HG02588 (cell line): ENCODE results near the gene OR10G7.
"Not testable (repeated sequence)": the region's sequence is repeated elsewhere in the genome, so short reads cannot be mapped to it uniquely, and the experiment has no call there.

Experiments used
- ATAC-seq: cut with Tn5 transposase; IDR thresholded peaks from one replicate; pipeline ENCODE4 v1.9.1; 2021; ENCODE audit warnings: mild to moderate bottlenecking, moderate library complexity; ENCODE audit not compliant: unreplicated experiment

OR10G7 gene

DNA sequence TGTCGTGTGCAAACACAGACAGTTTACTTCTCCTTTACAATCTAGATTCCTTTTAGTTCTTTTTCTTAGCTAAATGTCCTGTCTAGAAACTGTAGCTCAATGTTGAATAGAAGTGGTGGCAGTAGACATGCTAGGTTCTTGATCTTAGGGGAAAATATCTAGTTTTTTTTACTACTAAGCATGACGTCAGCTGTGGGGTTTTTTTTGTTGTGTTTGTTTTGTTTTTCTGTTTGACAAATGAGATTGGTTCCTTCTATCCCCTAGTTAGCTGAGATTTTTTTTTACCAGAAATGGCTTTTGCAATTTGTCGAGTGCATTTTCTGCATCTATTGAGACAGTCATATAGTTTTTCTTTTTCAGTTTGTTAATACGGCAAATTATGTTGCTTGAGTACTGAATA lies 2.3 kb upstream of the OR10G7 start:
- no peak for ATAC-seq

DNA sequence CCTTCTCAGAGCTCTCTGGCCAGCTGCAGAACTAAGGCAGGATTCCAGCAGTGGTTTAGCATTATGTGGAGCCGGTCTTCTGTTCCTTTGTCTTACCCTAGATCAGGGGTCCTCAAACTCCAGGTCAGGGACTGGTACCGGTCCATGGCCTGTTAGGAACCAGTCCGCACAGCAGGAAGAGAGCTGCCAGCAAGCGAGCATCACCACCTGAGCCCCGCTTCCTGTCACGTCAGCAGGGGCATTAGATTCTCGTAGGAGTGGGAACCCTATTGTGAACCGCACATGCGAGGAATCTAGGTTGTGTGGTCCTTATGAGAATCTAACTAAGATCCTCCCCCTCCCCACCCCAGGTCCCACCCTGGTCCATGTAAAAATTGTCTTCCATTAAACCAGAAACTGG lies 1.6 kb downstream of the OR10G7 start:
- ATAC-seq, result no peak

DNA sequence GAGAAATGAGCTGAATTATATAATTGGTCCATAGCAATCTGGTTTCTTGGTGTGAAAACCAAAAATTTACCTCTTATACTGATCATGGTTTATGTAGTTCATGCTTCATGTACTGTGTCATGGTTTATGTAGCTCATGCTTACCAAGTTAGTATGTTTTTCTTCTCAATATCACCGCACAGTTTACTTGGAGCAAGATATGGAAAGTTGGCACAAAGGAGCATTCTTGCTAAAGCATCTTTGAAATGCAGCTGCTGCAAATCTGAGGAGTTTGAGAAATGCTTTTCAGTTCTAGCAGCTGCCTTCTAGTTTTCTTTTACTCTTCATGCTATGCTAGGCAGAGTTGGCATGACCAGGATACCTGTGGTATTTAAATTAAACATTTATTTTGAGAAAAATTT lies 4.5 kb downstream of the OR10G7 start:
- no peak for ATAC-seq

DNA sequence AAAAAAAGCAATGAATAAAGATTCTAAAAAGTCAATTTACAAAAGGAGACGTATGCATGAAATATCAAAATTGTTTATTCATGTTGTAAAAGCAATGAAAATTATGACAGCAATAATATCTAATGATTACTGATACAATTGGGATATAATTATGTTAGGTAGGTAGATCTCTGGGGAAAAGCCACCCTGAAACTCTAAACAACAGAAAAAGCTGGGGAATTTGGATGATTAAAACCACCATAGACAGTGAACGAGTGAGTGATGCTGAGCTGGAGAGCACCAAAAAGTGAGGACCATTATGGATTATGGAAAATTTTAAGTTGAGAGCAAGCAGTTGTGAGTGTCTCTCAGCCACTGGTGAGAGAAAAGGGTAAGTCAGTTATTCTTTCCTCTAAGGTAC lies 14.6 kb downstream of the OR10G7 start, which contains the start of gene OR10G8:
TSS of gene OR10G8 (plus strand) at position 301 of the 400 bp plus-strand sequence. CDS start 2,825 bp downstream, outside the sequence.
- ATAC-seq, result no peak

DNA sequence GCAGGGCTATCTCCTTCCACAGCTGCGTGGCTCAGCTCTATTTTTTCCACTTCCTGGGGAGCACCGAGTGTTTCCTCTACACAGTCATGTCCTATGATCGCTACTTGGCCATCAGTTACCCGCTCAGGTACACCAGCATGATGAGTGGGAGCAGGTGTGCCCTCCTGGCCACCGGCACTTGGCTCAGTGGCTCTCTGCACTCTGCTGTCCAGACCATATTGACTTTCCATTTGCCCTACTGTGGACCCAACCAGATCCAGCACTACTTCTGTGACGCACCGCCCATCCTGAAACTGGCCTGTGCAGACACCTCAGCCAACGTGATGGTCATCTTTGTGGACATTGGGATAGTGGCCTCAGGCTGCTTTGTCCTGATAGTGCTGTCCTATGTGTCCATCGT lies 25.3 kb downstream of the OR10G7 start:
- ATAC-seq, result not testable (repeated sequence)

DNA sequence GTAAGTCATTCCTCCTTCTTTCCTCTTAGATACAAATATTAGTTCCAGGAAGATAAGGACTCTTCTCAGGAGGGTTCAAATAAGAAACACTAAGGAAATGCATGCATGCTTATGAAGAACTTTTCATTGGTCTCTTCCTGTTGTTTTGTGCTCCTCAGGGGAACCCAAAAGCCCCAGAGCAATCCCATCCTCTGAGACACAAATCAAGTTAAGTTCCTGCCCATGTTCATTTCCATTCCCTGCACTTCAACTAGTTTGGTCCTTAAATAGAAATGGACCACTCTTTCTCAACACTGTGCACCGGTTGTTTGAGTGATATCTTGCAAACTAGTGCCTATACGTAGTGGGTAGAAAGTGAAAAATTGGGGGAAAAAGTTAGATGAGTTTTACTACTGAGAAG lies 28.4 kb downstream of the OR10G7 start, which contains the start of gene OR10G4:
TSS of gene OR10G4 (plus strand) at position 301 of the 400 bp plus-strand sequence. CDS start 2,578 bp downstream, outside the sequence.
- no peak for ATAC-seq

DNA sequence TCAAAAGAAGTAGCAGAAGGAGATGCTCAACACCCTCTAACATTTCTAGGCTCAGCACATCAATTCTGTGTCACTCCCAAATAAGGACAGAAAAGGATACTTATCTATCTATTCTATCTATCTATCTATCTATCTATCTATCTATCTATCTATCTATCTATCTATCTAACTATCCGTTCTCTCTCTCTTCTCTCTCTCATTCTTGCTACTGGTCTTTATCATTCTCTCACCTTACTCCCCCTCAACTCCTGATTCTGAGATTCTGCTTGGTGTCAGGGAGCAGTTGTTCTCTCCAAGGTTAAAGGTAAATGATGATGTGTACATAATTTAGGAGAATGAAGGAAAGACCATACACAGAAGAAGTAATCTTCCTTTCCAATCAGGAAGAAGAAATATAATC lies 46.0 kb downstream of the OR10G7 start, which contains the start of gene OR10G6:
TSS of gene OR10G6 (minus strand) at position 43 of the 400 bp plus-strand sequence. CDS start at position 43, 0 bp downstream.
- no peak for ATAC-seq
